Measurements from ENCODE around the gene TMEM169.

TMEM169 gene

GRCh38 chr2:216104691-216105090 lies 23.0 kb downstream of the TMEM169 start:
- no peak for DNase-seq (ENCODE audit: low read depth in 2 of 2)

GRCh38 chr2:216107320-216107719 lies 25.6 kb downstream of the TMEM169 start:
- no peak for DNase-seq (ENCODE audit: low read depth in 2 of 2)

GRCh38 chr2:216107760-216108159 lies 26.0 kb downstream of the TMEM169 start:
- DNase-seq (ENCODE audit: low read depth in 2 of 2) = no peak

GRCh38 chr2:216108310-216108966 lies 26.7 kb downstream of the TMEM169 start:
- no peak for DNase-seq (ENCODE audit: low read depth in 2 of 2)

GRCh38 chr2:216108967-216109921 lies 27.5 kb downstream of the TMEM169 start, which contains the start of gene XRCC5:
XRCC5 (plus strand) TSS chr2:216109348; CDS start chr2:216109437, 89 bp downstream.
- DNase-seq (ENCODE audit: low read depth in 2 of 2) = peak; percentile 97

GRCh38 chr2:216109962-216110614 lies 28.4 kb downstream of the TMEM169 start:
- DNase-seq (ENCODE audit: low read depth in 2 of 2) = no peak

GRCh38 chr2:216110620-216111019 lies 28.9 kb downstream of the TMEM169 start:
- DNase-seq (ENCODE audit: low read depth in 2 of 2) = no peak

- DNase-seq (ENCODE audit: low read depth in 2 of 2) = no peak
These were observed 29.4 kb downstream of the TMEM169 start for GRCh38 chr2:216111122-216111521.

GRCh38 chr2:216112926-216113325 lies 31.2 kb downstream of the TMEM169 start:
- DNase-seq (ENCODE audit: low read depth in 2 of 2) = no peak

- DNase-seq (ENCODE audit: low read depth in 2 of 2) = no peak
These were observed 31.9 kb downstream of the TMEM169 start for GRCh38 chr2:216113572-216113971.

- DNase-seq (ENCODE audit: low read depth in 2 of 2) = no peak
These were observed 32.6 kb downstream of the TMEM169 start for GRCh38 chr2:216114382-216114713.

GRCh38 chr2:216114714-216115531 lies 33.2 kb downstream of the TMEM169 start:
- peak; percentile 94 to 96 for DNase-seq (ENCODE audit: low read depth in 2 of 2)

GRCh38 chr2:216116418-216116817 lies 34.7 kb downstream of the TMEM169 start:
- DNase-seq (ENCODE audit: low read depth in 2 of 2) = no peak

GRCh38 chr2:216117561-216118340 lies 36.0 kb downstream of the TMEM169 start:
- no peak for DNase-seq (ENCODE audit: low read depth in 2 of 2)

GRCh38 chr2:216118474-216118873 lies 36.8 kb downstream of the TMEM169 start:
- no peak for DNase-seq (ENCODE audit: low read depth in 2 of 2)

GRCh38 chr2:216119146-216119545 lies 37.4 kb downstream of the TMEM169 start:
- DNase-seq (ENCODE audit: low read depth in 2 of 2) = no peak

- no peak for DNase-seq (ENCODE audit: low read depth in 2 of 2)
These were observed 38.3 kb downstream of the TMEM169 start for GRCh38 chr2:216119986-216120385.

GRCh38 chr2:216121255-216121654 lies 39.5 kb downstream of the TMEM169 start:
- no peak for DNase-seq (ENCODE audit: low read depth in 2 of 2)

GRCh38 chr2:216126943-216127342 lies 45.2 kb downstream of the TMEM169 start:
- no peak for DNase-seq (ENCODE audit: low read depth in 2 of 2)

- DNase-seq (ENCODE audit: low read depth in 2 of 2) = no peak
These were observed 48.7 kb downstream of the TMEM169 start for GRCh38 chr2:216130346-216130971.

Data from stimulated activated CD4-positive, alpha-beta T cell treated with anti-CD3 and anti-CD28 coated beads, Interleukin-12 subunit alpha, Interleukin-12 subunit beta, amount 100 ng/mL, for 24 hours (primary cell).